Fibroblast of gingiva (primary cell): Measurements from ENCODE around the gene EVA1C.
"Not testable (repeated sequence)": the region's sequence is repeated elsewhere in the genome, so short reads cannot be mapped to it uniquely, and the experiment has no call there.

Experiments
- DNase-seq: peaks from one replicate; pipeline ENCODE4 v3.0.0-alpha.2; 2011; ENCODE audit warnings: low read depth

The EVA1C gene

GRCh38 chr21:32499249-32500055, 86.9 kb downstream of the EVA1C start:
- DNase-seq = peak; percentile 64

- not testable (repeated sequence) for DNase-seq
These were observed 91.1 kb downstream of the EVA1C start for GRCh38 chr21:32503641-32504040.

GRCh38 chr21:32505767-32506166, 93.3 kb downstream of the EVA1C start:
- DNase-seq = not testable (repeated sequence)

- not testable (repeated sequence) for DNase-seq
These were observed 94.0 kb downstream of the EVA1C start for GRCh38 chr21:32506411-32506965.

GRCh38 chr21:32507342-32507919, 94.9 kb downstream of the EVA1C start:
- DNase-seq = no peak

- DNase-seq = not testable (repeated sequence)
These were observed 95.5 kb downstream of the EVA1C start for GRCh38 chr21:32508036-32508435.

GRCh38 chr21:32508558-32508957, 96.1 kb downstream of the EVA1C start:
- DNase-seq = no peak

- not testable (repeated sequence) for DNase-seq
These were observed 96.5 kb downstream of the EVA1C start for GRCh38 chr21:32508975-32509374.

GRCh38 chr21:32514275-32515055, 102.0 kb downstream of the EVA1C start:
- no peak for DNase-seq

- DNase-seq = no peak
These were observed 103.4 kb downstream of the EVA1C start for GRCh38 chr21:32515874-32516273.

GRCh38 chr21:32516756-32517649, 104.5 kb downstream of the EVA1C start:
- peak; percentile 88 for DNase-seq

GRCh38 chr21:32519945-32520874, 107.7 kb downstream of the EVA1C start:
- DNase-seq = no peak

- DNase-seq = peak; percentile 93
These were observed 108.6 kb downstream of the EVA1C start for GRCh38 chr21:32520875-32521735.

GRCh38 chr21:32521736-32522355, 109.3 kb downstream of the EVA1C start:
- no peak for DNase-seq

- DNase-seq = no peak
These were observed 111.0 kb downstream of the EVA1C start for GRCh38 chr21:32523463-32523862.

- DNase-seq = peak; percentile 53
These were observed 111.6 kb downstream of the EVA1C start for GRCh38 chr21:32523988-32524719.

- no peak for DNase-seq
These were observed 112.8 kb downstream of the EVA1C start for GRCh38 chr21:32525282-32525681.

- no peak for DNase-seq
These were observed 117.2 kb downstream of the EVA1C start for GRCh38 chr21:32529679-32530078.
